GM23338 (cell line): ENCODE data around the gene COX10.

Source experiments
- CREB1 ChIP-seq: fragments of 250-450 bp; sonication (Bioruptor Pico); IDR thresholded peaks from 2 replicates; pipeline ENCODE4 v1.5.0; 2020; ENCODE audit warnings: low read depth, mild to moderate bottlenecking, moderate library complexity
- CTCF ChIP-seq, 2 experiments: fragments of 200-600 bp in 1 of 2; sonication (generic) in 1 of 2; conservative IDR thresholded peaks; 2 replicates each; pipeline versions ENCODE4 v1.5.1 to v1.6.1; 2016 to 2017; ENCODE audit warnings: antibody characterized with exemption in 2 of 2, low read depth in 2 of 2, mild to moderate bottlenecking in 2 of 2, moderate library complexity in 1 of 2
- ETS1 ChIP-seq: IDR thresholded peaks from 2 replicates; pipeline ENCODE4 v1.6.1; 2016; ENCODE audit warnings: antibody characterized with exemption
- EZH2 ChIP-seq: fragments of 200-600 bp; sonication (generic); IDR thresholded peaks from one replicate; pipeline ENCODE4 v1.8.0; 2017; ENCODE audit warnings: antibody characterized with exemption, mild to moderate bottlenecking, low read depth; ENCODE audit not compliant: unreplicated experiment
- EZH2phosphoT487 ChIP-seq: fragments of 200-600 bp; sonication (generic); IDR thresholded peaks from one replicate; pipeline ENCODE4 v1.8.1; 2018; ENCODE audit warnings: antibody characterized with exemption; ENCODE audit not compliant: unreplicated experiment
- JUNB ChIP-seq: IDR thresholded peaks from one replicate; pipeline ENCODE4 v1.6.1; 2016; ENCODE audit warnings: antibody characterized with exemption; ENCODE audit not compliant: unreplicated experiment
- NANOG ChIP-seq: IDR thresholded peaks from 2 replicates; pipeline ENCODE4 v1.6.1; 2016; ENCODE audit warnings: antibody characterized with exemption, borderline replicate concordance
- POLR2AphosphoS5 ChIP-seq: IDR thresholded peaks from 2 replicates; pipeline ENCODE4 v1.6.1; 2016; ENCODE audit warnings: antibody characterized with exemption, low read depth
- REST ChIP-seq: IDR thresholded peaks from one replicate; pipeline ENCODE4 v1.6.1; 2018; ENCODE audit warnings: antibody characterized with exemption; ENCODE audit not compliant: unreplicated experiment
- STAT1 ChIP-seq: IDR thresholded peaks from one replicate; pipeline ENCODE4 v1.6.1; 2016; ENCODE audit warnings: antibody characterized with exemption; ENCODE audit not compliant: unreplicated experiment
- ZNF114 ChIP-seq: fragments of 250-450 bp; sonication (Bioruptor Pico); IDR thresholded peaks from 2 replicates; pipeline ENCODE4 v1.5.0; 2020; ENCODE audit warnings: mild to moderate bottlenecking, moderate library complexity

- TF ChIP-seq EZH2phosphoT487 (no peak), STAT1 (no peak), CTCF (conservative IDR thresholded peaks at IDR 0.05; ENCODE audit: low read depth in 2 of 2) (no peak), POLR2AphosphoS5 (no peak), REST (no peak), EZH2 (no peak), JUNB (no peak), CREB1 (CRISPR knock-in tag) (no peak), NANOG (no peak), ZNF114 (CRISPR knock-in tag) (no peak), ETS1 (no peak)
Measured at GRCh38 chr17:14197586-14197985, 128.3 kb downstream of the COX10 start.
